SK-N-MC (cell line): ENCODE measurements around the gene MTHFD1.

Experiments used
- EZH2 ChIP-seq: fragments of 200-600 bp; sonication (generic); IDR thresholded peaks from one replicate; pipeline ENCODE4 v1.6.1; 2017; ENCODE audit warnings: antibody characterized with exemption
- POLR2AphosphoS5 ChIP-seq: IDR thresholded peaks from 2 replicates; pipeline ENCODE4 v1.6.1; 2012; ENCODE audit warnings: mild to moderate bottlenecking, low read depth, low read length, borderline replicate concordance

- no peak for TF ChIP-seq EZH2
- TF ChIP-seq POLR2AphosphoS5, result no peak
Measured at GRCh38 chr14:64409126-64409920, 21.2 kb downstream of the MTHFD1 start.
